Smooth muscle cell (in vitro differentiated cells): ENCODE results near the gene TAMALIN. TPM values are rescaled to one million over a fixed set of nuclear protein-coding genes. Genes with fewer than 3 reads are reported as not detected.

ENCODE experiments used
- DNase-seq: peaks from one replicate; lab custom pipeline; 2025; ENCODE audit not compliant: unreplicated experiment; lab: John Stamatoyannopoulos, UW
- H2AFZ ChIP-seq: fragments of 200-600 bp; sonication (generic); 2 replicates; pipeline ENCODE4 v1.6.0; 2016; ENCODE audit warnings: antibody characterized with exemption, low read depth, mild to moderate bottlenecking
- H3F3A ChIP-seq: fragments of 200-600 bp; sonication (generic); 2 replicates; pipeline ENCODE4 v1.6.0; 2017; ENCODE audit warnings: antibody characterized with exemption, low read depth
- H3K27ac ChIP-seq: fragments of 200-600 bp; sonication (generic); 2 replicates; pipeline ENCODE4 v1.5.1; 2016; ENCODE audit warnings: low read depth, mild to moderate bottlenecking
- H3K27me3 ChIP-seq: fragments of 200-600 bp; sonication (generic); 2 replicates; pipeline ENCODE4 v1.6.1; 2016; ENCODE audit warnings: low read depth, mild to moderate bottlenecking
- H3K36me3 ChIP-seq: fragments of 200-600 bp; sonication (generic); 2 replicates; pipeline ENCODE4 v1.5.1; 2016; ENCODE audit warnings: low read depth
- H3K4me1 ChIP-seq: fragments of 200-600 bp; sonication (generic); 2 replicates; pipeline ENCODE4 v1.5.1; 2016; ENCODE audit warnings: low read depth
- H3K4me2 ChIP-seq: fragments of 200-600 bp; sonication (generic); 2 replicates; pipeline ENCODE4 v1.6.0; 2016; ENCODE audit warnings: mild to moderate bottlenecking
- H3K4me3 ChIP-seq: fragments of 200-600 bp; sonication (generic); 2 replicates; pipeline ENCODE4 v1.5.1; 2016; ENCODE audit warnings: mild to moderate bottlenecking
- H3K79me2 ChIP-seq: fragments of 200-600 bp; sonication (generic); 2 replicates; pipeline ENCODE4 v1.6.0; 2016; ENCODE audit warnings: low read depth, mild to moderate bottlenecking
- H3K9ac ChIP-seq: fragments of 200-600 bp; sonication (generic); 2 replicates; pipeline ENCODE4 v1.6.0; 2016; ENCODE audit warnings: low read depth
- H3K9me3 ChIP-seq: fragments of 200-600 bp; sonication (generic); replicated peaks from 2 replicates; pipeline ENCODE4 v1.5.1; 2016; ENCODE audit warnings: low read depth
- H4K20me1 ChIP-seq: fragments of 200-600 bp; sonication (generic); 2 replicates; pipeline ENCODE4 v1.6.0; 2016; ENCODE audit warnings: low read depth
- CTCF ChIP-seq: fragments of 200-600 bp; sonication (generic); IDR thresholded peaks from 2 replicates; pipeline ENCODE4 v1.5.1; 2017; ENCODE audit warnings: borderline replicate concordance, mild to moderate bottlenecking, antibody characterized with exemption; ENCODE audit not compliant: insufficient read depth, poor library complexity, severe bottlenecking
- WGBS: methylation state at CpG from one replicate; pipeline ENCODE4 v1.1.7; 2016; ENCODE audit warnings: low lambda C conversion rate; 5-methylcytosine and 5-hydroxymethylcytosine counted together
- polyA plus RNA-seq: library from polyadenylated mRNA; unstranded; fragments of >200 nt; fragmentation: Nextera tagmentation; extraction: Ambion mirVana; gene quantifications from 2 replicates; pipeline ENCODE4 v1.2.1, GENCODE V29; 2016
- total RNA-seq: library from RNA; depleted of rRNA; stranded (reverse); fragments of >200 nt; gene quantifications from 2 replicates; pipeline ENCODE4 v1.2.3, GENCODE V29; 2014

The TAMALIN gene
- total and polyA plus RNA-seq, 2 experiments from 2014 or later: 4.1 to 32.4 TPM

GRCh38 chr12:51960488-51960887 is 46.3 kb upstream of the TAMALIN start:
- Histone ChIP-seq H3F3A (no peaks in the 10 kb centered on the region), H3K4me2 (no peak overlapping the region), H3K79me2 (peaks cover 86% of the 10 kb centered on the region), H3K27ac (no peak overlapping the region), H3K36me3 (no peaks in the 10 kb centered on the region), H3K9ac (no peak overlapping the region), H3K4me1 (no peaks in the 10 kb centered on the region), H3K4me3 (no peak overlapping the region), H2AFZ (no peak overlapping the region), H3K27me3 (no peaks in the 10 kb centered on the region), H4K20me1 (peaks cover 72% of the 10 kb centered on the region), H3K9me3 (no peaks in the 10 kb centered on the region)
- no peak for TF ChIP-seq CTCF
- DNase-seq: no peak
- 80% methylated on average over 1 of the region's 1 CpG for WGBS

GRCh38 chr12:51960890-51961289 is 45.9 kb upstream of the TAMALIN start:
- 96% methylated on average over 6 of the region's 6 CpGs for WGBS
- peaks cover 70% of the 10 kb centered on the region for H4K20me1 ChIP-seq
- H3K9ac ChIP-seq: no peak overlapping the region
- no peaks in the 10 kb centered on the region for H3F3A ChIP-seq
- no peaks in the 10 kb centered on the region for H3K27me3 ChIP-seq
- no peak overlapping the region for H3K4me2 ChIP-seq
- H3K36me3 ChIP-seq: no peaks in the 10 kb centered on the region
- H3K4me3 ChIP-seq: no peak overlapping the region
- H3K27ac ChIP-seq: no peak overlapping the region
- H3K79me2 ChIP-seq: peaks cover 86% of the 10 kb centered on the region
- no peak for TF ChIP-seq CTCF
- H3K4me1 ChIP-seq: no peaks in the 10 kb centered on the region
- DNase-seq: no peak
- no peaks in the 10 kb centered on the region for H3K9me3 ChIP-seq
- H2AFZ ChIP-seq: no peak overlapping the region

- no peak for DNase-seq
- no peak overlapping the region for H3K9ac ChIP-seq
- peak overlapping the region; percentile 0 for H3K4me2 ChIP-seq
- H3K4me3 ChIP-seq: peak overlapping the region; percentile 7
- no peak overlapping the region for H2AFZ ChIP-seq
- H3K36me3 ChIP-seq: no peaks in the 10 kb centered on the region
- H3K4me1 ChIP-seq: no peaks in the 10 kb centered on the region
- peaks cover 66% of the 10 kb centered on the region for H4K20me1 ChIP-seq
- no peaks in the 10 kb centered on the region for H3F3A ChIP-seq
- peaks cover 86% of the 10 kb centered on the region for H3K79me2 ChIP-seq
- H3K27ac ChIP-seq: peak overlapping the region; percentile 59
- WGBS: 26% methylated on average over 1 of the region's 1 CpG
- TF ChIP-seq CTCF: no peak
- H3K27me3 ChIP-seq: no peaks in the 10 kb centered on the region
- H3K9me3 ChIP-seq: no peaks in the 10 kb centered on the region
Measured at GRCh38 chr12:51961834-51962233, 44.9 kb upstream of the TAMALIN start.

GRCh38 chr12:51962737-51963136 is 44.0 kb upstream of the TAMALIN start:
- Histone ChIP-seq H3K36me3 (no peaks in the 10 kb centered on the region), H3K4me3 (peak overlapping the region; percentile 7), H3K9me3 (no peaks in the 10 kb centered on the region), H3K4me1 (no peaks in the 10 kb centered on the region), H4K20me1 (peaks cover 68% of the 10 kb centered on the region), H3K4me2 (peak overlapping the region; percentile 0), H2AFZ (no peak overlapping the region), H3K9ac (no peak overlapping the region), H3K27me3 (no peaks in the 10 kb centered on the region), H3K27ac (peak overlapping the region; percentile 59), H3K79me2 (peaks cover 86% of the 10 kb centered on the region), H3F3A (no peaks in the 10 kb centered on the region)
- WGBS: 86% methylated on average over 3 of the region's 3 CpGs
- no peak for DNase-seq
- no peak for TF ChIP-seq CTCF
